NCI-H526 treated with DMSO at 0.1 percent for 48 hours (cell line): ENCODE results near the gene KLF6.

Experiments
- DNase-seq: peaks from one replicate; lab custom pipeline; 2025; lab: John Stamatoyannopoulos, UW

Gene KLF6

GRCh38 chr10:3784510-3785250 is at the start of gene KLF6:
TSS of gene KLF6 (minus strand) at chr10:3785209. CDS start at chr10:3785014, 195 bp downstream.
- no peak for DNase-seq

GRCh38 chr10:3834404-3834803 is 49.4 kb upstream of the KLF6 start:
- no peak for DNase-seq

GRCh38 chr10:3833046-3833445 is 48.0 kb upstream of the KLF6 start:
- DNase-seq, result no peak

GRCh38 chr10:3832022-3832786 is 47.2 kb upstream of the KLF6 start:
- DNase-seq, result no peak

GRCh38 chr10:3831608-3832007 is 46.6 kb upstream of the KLF6 start:
- DNase-seq, result no peak

- DNase-seq, result peak; percentile 23
Measured at GRCh38 chr10:3830946-3831345, 45.9 kb upstream of the KLF6 start.

- no peak for DNase-seq
Measured at GRCh38 chr10:3829156-3830050, 44.4 kb upstream of the KLF6 start.

- no peak for DNase-seq
Measured at GRCh38 chr10:3828404-3829155, 43.6 kb upstream of the KLF6 start.

GRCh38 chr10:3827768-3828403 is 42.9 kb upstream of the KLF6 start:
- DNase-seq, result no peak

GRCh38 chr10:3827266-3827665 is 42.3 kb upstream of the KLF6 start:
- DNase-seq, result no peak

- DNase-seq, result no peak
Measured at GRCh38 chr10:3825862-3826351, 40.9 kb upstream of the KLF6 start.

- no peak for DNase-seq
Measured at GRCh38 chr10:3825244-3825643, 40.2 kb upstream of the KLF6 start.

- no peak for DNase-seq
Measured at GRCh38 chr10:3822541-3823330, 37.7 kb upstream of the KLF6 start.

GRCh38 chr10:3820255-3820654 is 35.2 kb upstream of the KLF6 start:
- DNase-seq, result no peak

GRCh38 chr10:3816995-3817394 is 32.0 kb upstream of the KLF6 start:
- no peak for DNase-seq

GRCh38 chr10:3814838-3815220 is 29.8 kb upstream of the KLF6 start:
- DNase-seq, result no peak

GRCh38 chr10:3813986-3814837 is 29.2 kb upstream of the KLF6 start:
- DNase-seq, result no peak

- DNase-seq, result no peak
Measured at GRCh38 chr10:3813267-3813666, 28.3 kb upstream of the KLF6 start.

GRCh38 chr10:3812141-3812540 is 27.1 kb upstream of the KLF6 start:
- DNase-seq, result no peak
